ENCODE results near the gene SERPINB6. TPM values are rescaled to one million over a fixed set of nuclear protein-coding genes. Genes with fewer than 3 reads are reported as not detected.

SERPINB6 gene
- total and polyA plus RNA-seq, 9 of the 15 experiments (the other 6 are each of a cell fraction or from before 2014, with no cell fraction given): 86.6 to 211 (median 143) TPM

- TF ChIP-seq CCAR2 (IDR thresholded peaks at IDR 0.05; ENCODE audit: low read depth, low read length) (no peak), ARID2 (IDR thresholded peaks at IDR 0.05) (no peak), NFIC (IDR thresholded peaks at IDR 0.05) (no peak), FOXJ3 (CRISPR knock-in tag; IDR thresholded peaks at IDR 0.05) (no peak), NR3C1 (CRISPR knock-in tag; IDR thresholded peaks at IDR 0.05) (no peak), ZNF212 (CRISPR knock-in tag; IDR thresholded peaks at IDR 0.05) (no peak), NKRF (IDR thresholded peaks at IDR 0.05; ENCODE audit: borderline replicate concordance) (no peak), ZNF79 (CRISPR knock-in tag; IDR thresholded peaks at IDR 0.05; ENCODE audit: low read depth) (peak; percentile 87), SP2 (IDR thresholded peaks at IDR 0.05; ENCODE audit: extremely low read depth, low read depth, low read length, poor library complexity, severe bottlenecking) (no peak), FOXM1 (IDR thresholded peaks at IDR 0.05; ENCODE audit: low read depth) (no peak), FOXM1 (CRISPR knock-in tag; IDR thresholded peaks at IDR 0.05; ENCODE audit: low read depth) (no peak), GTF2E2 (tag; IDR thresholded peaks at IDR 0.05) (peak; percentile 53; the same call in 1 of the 2 replicates), CTBP1 (IDR thresholded peaks at IDR 0.05; ENCODE audit: borderline replicate concordance) (peak; percentile 85), AFF1 (IDR thresholded peaks at IDR 0.05; ENCODE audit: low read depth in 1 of 2, partially characterized antibody in 2 of 2) (no peak), HMBOX1 (IDR thresholded peaks at IDR 0.05) (peak; percentile 63; the same call in 1 of the 2 replicates), PHF20 (IDR thresholded peaks at IDR 0.05; ENCODE audit: partially characterized antibody) (no peak), DACH1 (IDR thresholded peaks at IDR 0.05; ENCODE audit: partially characterized antibody) (no peak), ZNF316 (IDR thresholded peaks at IDR 0.05) (no peak), POLR2H (tag; IDR thresholded peaks at IDR 0.05; ENCODE audit: low read depth) (peak; percentile 79), ZNF274 (IDR thresholded peaks at IDR 0.05; ENCODE audit: borderline replicate concordance, low read depth, low read length) (no peak), ZKSCAN1 (IDR thresholded peaks at IDR 0.05; ENCODE audit: low read depth, low read length) (no peak), KDM4B (IDR thresholded peaks at IDR 0.05; ENCODE audit: borderline replicate concordance in 2 of 2, low read depth in 1 of 2) (no peak)
These were observed 8.6 kb upstream of the SERPINB6 start (continued) for GRCh38 chr6:2979819-2980464.

All from K562 (cell line).